Measurements from ENCODE around the gene ARHGAP15.

ARHGAP15 gene

GRCh38 chr2:143422681-143423080 is 293.5 kb downstream of the ARHGAP15 start:
- H3K4me1 ChIP-seq (ENCODE audit: control insufficient read depth, insufficient read depth, low read length), result no peaks in the 10 kb centered on the region
- DNase-seq (ENCODE audit: low read depth, low spot score), result no peak
- no peaks in the 10 kb centered on the region for H3K36me3 ChIP-seq (ENCODE audit: control insufficient read depth, insufficient read depth, low read length)
- no peak overlapping the region for H3K27ac ChIP-seq (ENCODE audit: low read length)
- no CpG with 5 or more reads among the region's 3 CpGs for WGBS (ENCODE audit: insufficient coverage, insufficient read length)
- H3K4me3 ChIP-seq (ENCODE audit: low read length), result no peak overlapping the region
- no peaks in the 10 kb centered on the region for H3K9me3 ChIP-seq (ENCODE audit: control insufficient read depth, insufficient read depth, low read length)
- H3K27me3 ChIP-seq (ENCODE audit: control insufficient read depth, insufficient read depth, low read length), result no peaks in the 10 kb centered on the region

- Histone ChIP-seq H3K27me3 (ENCODE audit: control insufficient read depth, insufficient read depth, low read length) (no peaks in the 10 kb centered on the region), H3K36me3 (ENCODE audit: control insufficient read depth, insufficient read depth, low read length) (no peaks in the 10 kb centered on the region), H3K27ac (ENCODE audit: low read length) (no peak overlapping the region), H3K4me1 (ENCODE audit: control insufficient read depth, insufficient read depth, low read length) (no peaks in the 10 kb centered on the region), H3K9me3 (ENCODE audit: control insufficient read depth, insufficient read depth, low read length) (no peaks in the 10 kb centered on the region), H3K4me3 (ENCODE audit: low read length) (no peak overlapping the region)
- WGBS (ENCODE audit: insufficient coverage, insufficient read length), result no CpG with 5 or more reads among the region's 1 CpG
- DNase-seq (ENCODE audit: low read depth, low spot score), result no peak
Observed at GRCh38 chr2:143425896-143426295, 296.7 kb downstream of the ARHGAP15 start.

- H3K36me3 ChIP-seq (ENCODE audit: control insufficient read depth, insufficient read depth, low read length), result no peaks in the 10 kb centered on the region
- WGBS (ENCODE audit: insufficient coverage, insufficient read length), result no CpG with 5 or more reads among the region's 4 CpGs
- no peaks in the 10 kb centered on the region for H3K27me3 ChIP-seq (ENCODE audit: control insufficient read depth, insufficient read depth, low read length)
- no peak overlapping the region for H3K27ac ChIP-seq (ENCODE audit: low read length)
- no peaks in the 10 kb centered on the region for H3K9me3 ChIP-seq (ENCODE audit: control insufficient read depth, insufficient read depth, low read length)
- no peak overlapping the region for H3K4me3 ChIP-seq (ENCODE audit: low read length)
- DNase-seq (ENCODE audit: low read depth, low spot score), result no peak
- no peaks in the 10 kb centered on the region for H3K4me1 ChIP-seq (ENCODE audit: control insufficient read depth, insufficient read depth, low read length)
Observed at GRCh38 chr2:143426296-143426695, 297.1 kb downstream of the ARHGAP15 start.

GRCh38 chr2:143428700-143429099 is 299.5 kb downstream of the ARHGAP15 start:
- no CpG with 5 or more reads among the region's 1 CpG for whole genome bisulfite sequencing (ENCODE audit: insufficient coverage, insufficient read length)
- H3K27me3 ChIP-seq (ENCODE audit: control insufficient read depth, insufficient read depth, low read length), result no peaks in the 10 kb centered on the region
- no peak overlapping the region for H3K4me3 ChIP-seq (ENCODE audit: low read length)
- no peak overlapping the region for H3K27ac ChIP-seq (ENCODE audit: low read length)
- no peaks in the 10 kb centered on the region for H3K9me3 ChIP-seq (ENCODE audit: control insufficient read depth, insufficient read depth, low read length)
- H3K4me1 ChIP-seq (ENCODE audit: control insufficient read depth, insufficient read depth, low read length), result no peaks in the 10 kb centered on the region
- no peaks in the 10 kb centered on the region for H3K36me3 ChIP-seq (ENCODE audit: control insufficient read depth, insufficient read depth, low read length)
- DNase-seq (ENCODE audit: low read depth, low spot score), result no peak

DNA sequence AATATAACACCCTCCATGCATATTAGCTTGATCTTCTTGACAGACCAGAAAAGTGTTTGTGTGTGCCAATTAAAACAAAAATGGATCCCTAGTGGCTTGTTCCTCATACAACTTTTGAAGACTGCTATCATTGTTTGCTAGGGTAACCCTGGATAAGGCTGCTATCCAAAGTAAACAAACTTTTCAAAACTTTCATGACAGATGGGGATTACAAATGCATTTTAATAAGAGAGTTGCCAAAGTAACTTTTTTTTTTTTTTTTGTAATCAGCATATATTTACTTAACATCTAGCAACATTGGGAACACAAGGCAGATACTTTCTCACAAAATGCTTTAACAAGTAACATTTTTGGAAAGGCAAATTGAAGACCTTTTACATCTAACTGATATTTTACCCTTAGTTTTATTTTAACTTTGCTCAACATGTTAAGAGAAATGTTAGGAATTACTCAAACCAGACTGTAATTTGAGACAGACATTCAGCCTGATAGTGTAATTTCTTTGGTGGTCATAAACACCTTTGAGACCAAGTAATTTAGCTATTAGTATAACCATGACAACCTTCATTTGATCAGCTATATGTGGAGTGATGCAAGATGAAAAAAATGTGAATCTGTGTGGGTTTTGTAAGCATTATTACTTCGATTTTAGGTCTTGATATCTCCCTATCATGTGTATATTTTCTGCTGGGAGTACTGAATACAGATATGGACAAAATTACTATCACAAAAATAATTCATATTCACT is 300.9 kb downstream of the ARHGAP15 start:
- Histone ChIP-seq H3K4me3 (ENCODE audit: low read length) (no peak overlapping the region), H3K9me3 (ENCODE audit: control insufficient read depth, insufficient read depth, low read length) (no peaks in the 10 kb centered on the region), H3K4me1 (ENCODE audit: control insufficient read depth, insufficient read depth, low read length) (no peaks in the 10 kb centered on the region), H3K27me3 (ENCODE audit: control insufficient read depth, insufficient read depth, low read length) (no peaks in the 10 kb centered on the region), H3K27ac (ENCODE audit: low read length) (no peak overlapping the region), H3K36me3 (ENCODE audit: control insufficient read depth, insufficient read depth, low read length) (no peaks in the 10 kb centered on the region)
- no CpG with 5 or more reads among the region's 1 CpG for WGBS (ENCODE audit: insufficient coverage, insufficient read length)
- DNase-seq (ENCODE audit: low read depth, low spot score), result no peak

GRCh38 chr2:143431316-143431715 is 302.1 kb downstream of the ARHGAP15 start:
- H3K27ac ChIP-seq (ENCODE audit: low read length), result no peak overlapping the region
- H3K27me3 ChIP-seq (ENCODE audit: control insufficient read depth, insufficient read depth, low read length), result no peaks in the 10 kb centered on the region
- H3K4me3 ChIP-seq (ENCODE audit: low read length), result no peak overlapping the region
- no peaks in the 10 kb centered on the region for H3K9me3 ChIP-seq (ENCODE audit: control insufficient read depth, insufficient read depth, low read length)
- DNase-seq (ENCODE audit: low read depth, low spot score), result no peak
- H3K4me1 ChIP-seq (ENCODE audit: control insufficient read depth, insufficient read depth, low read length), result no peaks in the 10 kb centered on the region
- H3K36me3 ChIP-seq (ENCODE audit: control insufficient read depth, insufficient read depth, low read length), result no peaks in the 10 kb centered on the region
- WGBS (ENCODE audit: insufficient coverage, insufficient read length), result no CpG with 5 or more reads among the region's 2 CpGs

DNA sequence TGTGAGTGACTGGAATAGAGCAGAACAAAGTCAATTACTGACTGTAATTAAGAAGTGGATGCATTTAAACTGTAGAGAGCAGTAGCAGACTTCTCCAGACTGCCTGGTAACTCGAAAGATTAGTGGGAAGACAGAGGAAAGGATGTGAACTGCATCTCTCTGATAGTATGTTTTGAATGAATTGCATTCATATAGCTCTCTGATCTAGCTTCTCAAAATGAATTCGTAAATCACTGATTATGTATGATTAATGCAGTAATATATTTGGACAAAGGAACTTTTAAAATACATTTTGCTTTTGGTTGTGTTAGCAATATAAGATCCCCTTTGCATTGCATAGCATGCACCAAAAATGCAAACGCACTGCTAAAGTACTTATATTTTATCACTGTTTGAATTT is 304.0 kb downstream of the ARHGAP15 start:
- no peak overlapping the region for H3K27ac ChIP-seq (ENCODE audit: low read length)
- no peaks in the 10 kb centered on the region for H3K4me1 ChIP-seq (ENCODE audit: control insufficient read depth, insufficient read depth, low read length)
- no peaks in the 10 kb centered on the region for H3K36me3 ChIP-seq (ENCODE audit: control insufficient read depth, insufficient read depth, low read length)
- H3K4me3 ChIP-seq (ENCODE audit: low read length), result no peak overlapping the region
- WGBS (ENCODE audit: insufficient coverage, insufficient read length), result no CpG with 5 or more reads among the region's 3 CpGs
- H3K27me3 ChIP-seq (ENCODE audit: control insufficient read depth, insufficient read depth, low read length), result no peaks in the 10 kb centered on the region
- H3K9me3 ChIP-seq (ENCODE audit: control insufficient read depth, insufficient read depth, low read length), result no peaks in the 10 kb centered on the region
- no peak for DNase-seq (ENCODE audit: low read depth, low spot score)

DNA sequence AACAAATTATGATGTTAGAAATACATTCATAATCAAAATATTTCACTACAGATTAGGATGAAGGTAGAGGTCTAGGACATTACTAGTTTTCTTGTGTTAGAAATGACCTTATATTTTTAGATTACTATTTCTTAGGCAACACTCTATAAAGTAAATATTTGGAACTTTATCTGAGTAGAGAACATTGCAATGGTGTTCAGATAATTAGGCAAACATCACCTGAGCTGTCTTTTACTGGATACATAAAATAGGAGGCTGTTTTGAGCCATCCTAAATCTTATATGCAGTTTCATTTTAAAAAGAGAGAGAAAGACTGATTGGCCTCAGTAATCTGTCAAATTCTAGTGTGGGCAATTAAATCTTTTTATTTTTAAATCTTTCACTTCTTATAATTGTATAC is 304.6 kb downstream of the ARHGAP15 start:
- Histone ChIP-seq H3K4me1 (ENCODE audit: control insufficient read depth, insufficient read depth, low read length) (no peaks in the 10 kb centered on the region), H3K4me3 (ENCODE audit: low read length) (no peak overlapping the region), H3K36me3 (ENCODE audit: control insufficient read depth, insufficient read depth, low read length) (no peaks in the 10 kb centered on the region), H3K9me3 (ENCODE audit: control insufficient read depth, insufficient read depth, low read length) (no peaks in the 10 kb centered on the region), H3K27me3 (ENCODE audit: control insufficient read depth, insufficient read depth, low read length) (no peaks in the 10 kb centered on the region), H3K27ac (ENCODE audit: low read length) (no peak overlapping the region)
- no peak for DNase-seq (ENCODE audit: low read depth, low spot score)

GRCh38 chr2:143434445-143434844 is 305.2 kb downstream of the ARHGAP15 start:
- Histone ChIP-seq H3K9me3 (ENCODE audit: control insufficient read depth, insufficient read depth, low read length) (no peaks in the 10 kb centered on the region), H3K27ac (ENCODE audit: low read length) (no peak overlapping the region), H3K4me1 (ENCODE audit: control insufficient read depth, insufficient read depth, low read length) (no peaks in the 10 kb centered on the region), H3K36me3 (ENCODE audit: control insufficient read depth, insufficient read depth, low read length) (no peaks in the 10 kb centered on the region), H3K27me3 (ENCODE audit: control insufficient read depth, insufficient read depth, low read length) (no peaks in the 10 kb centered on the region), H3K4me3 (ENCODE audit: low read length) (no peak overlapping the region)
- DNase-seq (ENCODE audit: low read depth, low spot score), result no peak
- WGBS (ENCODE audit: insufficient coverage, insufficient read length), result no CpG with 5 or more reads among the region's 3 CpGs

- no CpG with 5 or more reads among the region's 6 CpGs for WGBS (ENCODE audit: insufficient coverage, insufficient read length)
- H3K4me1 ChIP-seq (ENCODE audit: control insufficient read depth, insufficient read depth, low read length), result no peaks in the 10 kb centered on the region
- no peaks in the 10 kb centered on the region for H3K9me3 ChIP-seq (ENCODE audit: control insufficient read depth, insufficient read depth, low read length)
Observed at GRCh38 chr2:143435131-143435530, 305.9 kb downstream of the ARHGAP15 start.

GRCh38 chr2:143436951-143437350 is 307.7 kb downstream of the ARHGAP15 start:
- no peak for DNase-seq (ENCODE audit: low read depth, low spot score)
- Histone ChIP-seq H3K9me3 (ENCODE audit: control insufficient read depth, insufficient read depth, low read length) (no peaks in the 10 kb centered on the region), H3K27ac (ENCODE audit: low read length) (no peak overlapping the region)

More at GRCh38 chr2:143435131-143435530, 305.9 kb downstream of the ARHGAP15 start:
- no peaks in the 10 kb centered on the region for H3K27me3 ChIP-seq (ENCODE audit: control insufficient read depth, insufficient read depth, low read length)
- H3K27ac ChIP-seq (ENCODE audit: low read length), result no peak overlapping the region
- DNase-seq (ENCODE audit: low read depth, low spot score), result no peak
- H3K4me3 ChIP-seq (ENCODE audit: low read length), result no peak overlapping the region
- H3K36me3 ChIP-seq (ENCODE audit: control insufficient read depth, insufficient read depth, low read length), result no peaks in the 10 kb centered on the region

More at GRCh38 chr2:143436951-143437350, 307.7 kb downstream of the ARHGAP15 start:
- no peaks in the 10 kb centered on the region for H3K27me3 ChIP-seq (ENCODE audit: control insufficient read depth, insufficient read depth, low read length)
- WGBS (ENCODE audit: insufficient coverage, insufficient read length), result no CpG with 5 or more reads among the region's 2 CpGs
- no peaks in the 10 kb centered on the region for H3K4me1 ChIP-seq (ENCODE audit: control insufficient read depth, insufficient read depth, low read length)
- no peaks in the 10 kb centered on the region for H3K36me3 ChIP-seq (ENCODE audit: control insufficient read depth, insufficient read depth, low read length)
- no peak overlapping the region for H3K4me3 ChIP-seq (ENCODE audit: low read length)

Data from iPS DF 6.9 (cell line).